ENCODE results near the gene COPZ2. TPM values are rescaled to one million over a fixed set of nuclear protein-coding genes. Genes with fewer than 3 reads are reported as not detected.
"Not testable (repeated sequence)": the region's sequence is repeated elsewhere in the genome, so short reads cannot be mapped to it uniquely, and the experiment has no call there.

The COPZ2 gene
- total RNA-seq, 2 experiments from 2014 or later, result 3.4 to 4.0 TPM

GRCh38 chr17:48011405-48012150, 26.0 kb downstream of the COPZ2 start:
- ChIA-PET CTCF (interaction anchor here (0.6 to 3.3 kb wide), 19 partner anchors 9 to 611 kb away, joined by 3 to 16 read pairs (median 3); partner anchors contain the start of genes CDK5RAP3 and PNPO), POLR2A (interaction anchor here (1.2 kb wide), 1 partner anchor 12 kb away, joined by 3 read pairs; no protein-coding TSS in a partner anchor)
- Mint-ChIP-seq H3K27ac (peak overlapping the region; percentile 58), H3K4me3 (peak overlapping the region; percentile 64), H3K27me3 (peaks cover 46% of the 10 kb centered on the region), H3K4me1 (peaks cover 24% of the 10 kb centered on the region), H3K9me3 (no peaks in the 10 kb centered on the region), H3K36me3 (ENCODE audit: low read depth) (no peaks in the 10 kb centered on the region)
- peak; percentile 73 for DNase-seq

- CTCF ChIA-PET, result interaction anchor here (0.6 to 3.3 kb wide), 7 partner anchors 11 to 362 kb away, joined by 3 to 16 read pairs (median 3); partner anchors contain the start of gene CDK5RAP3
- Mint-ChIP-seq H3K4me3 (no peak overlapping the region), H3K36me3 (ENCODE audit: low read depth) (no peaks in the 10 kb centered on the region), H3K27ac (no peak overlapping the region), H3K4me1 (peaks cover 18% of the 10 kb centered on the region), H3K9me3 (no peaks in the 10 kb centered on the region), H3K27me3 (peaks cover 50% of the 10 kb centered on the region)
- no peak for DNase-seq
- POLR2A ChIA-PET, result no interaction called here
These were observed 27.4 kb downstream of the COPZ2 start for GRCh38 chr17:48010193-48010592.

- ChIA-PET CTCF (interaction anchor here (0.8 to 1.9 kb wide), 4 partner anchors 14 to 60 kb away, joined by 3 to 9 read pairs (median 3); partner anchors contain the start of gene CDK5RAP3), POLR2A (no interaction called here)
- Mint-ChIP-seq H3K36me3 (ENCODE audit: low read depth) (no peaks in the 10 kb centered on the region), H3K4me1 (peaks cover 20% of the 10 kb centered on the region), H3K27ac (no peak overlapping the region), H3K27me3 (peaks cover 45% of the 10 kb centered on the region), H3K4me3 (no peak overlapping the region), H3K9me3 (no peaks in the 10 kb centered on the region)
- DNase-seq, result no peak
These were observed 30.5 kb downstream of the COPZ2 start for GRCh38 chr17:48006936-48007709.

- Mint-ChIP-seq H3K36me3 (ENCODE audit: low read depth) (no peaks in the 10 kb centered on the region), H3K9me3 (no peaks in the 10 kb centered on the region), H3K4me1 (peaks cover 10% of the 10 kb centered on the region), H3K4me3 (no peak overlapping the region), H3K27me3 (peaks cover 39% of the 10 kb centered on the region), H3K27ac (no peak overlapping the region)
- no peak for DNase-seq
- CTCF ChIA-PET, result interaction anchor here (0.6 to 1.6 kb wide), 4 partner anchors 9 to 34 kb away, joined by 3 to 5 read pairs (median 4); partner anchors contain the start of gene CDK5RAP3
- POLR2A ChIA-PET, result no interaction called here
These were observed 32.6 kb downstream of the COPZ2 start for GRCh38 chr17:48004983-48005382.

- H3K9me3 Mint-ChIP-seq, result no peaks in the 10 kb centered on the region
- H3K27me3 Mint-ChIP-seq, result peaks cover 32% of the 10 kb centered on the region
- H3K4me1 Mint-ChIP-seq, result peaks cover 10% of the 10 kb centered on the region
- no peaks in the 10 kb centered on the region for H3K36me3 Mint-ChIP-seq (ENCODE audit: low read depth)
- no peak for DNase-seq
- H3K4me3 Mint-ChIP-seq, result no peak overlapping the region
- H3K27ac Mint-ChIP-seq, result no peak overlapping the region
- ChIA-PET POLR2A (no interaction called here), CTCF (interaction anchor here (1.0 to 1.6 kb wide), 5 partner anchors 10 to 162 kb away, joined by 3 to 5 read pairs (median 4); partner anchors contain the start of genes CDK5RAP3 and SCRN2)
These were observed 34.0 kb downstream of the COPZ2 start for GRCh38 chr17:48003417-48004151.

- no peak for DNase-seq
- Mint-ChIP-seq H3K27ac (no peak overlapping the region), H3K27me3 (peaks cover 29% of the 10 kb centered on the region), H3K36me3 (ENCODE audit: low read depth) (no peaks in the 10 kb centered on the region), H3K4me1 (peaks cover 10% of the 10 kb centered on the region), H3K4me3 (no peak overlapping the region), H3K9me3 (no peaks in the 10 kb centered on the region)
- ChIA-PET POLR2A (no interaction called here), CTCF (interaction anchor here (0.5 to 1.0 kb wide), 3 partner anchors 9 to 162 kb away, joined by 3 to 4 read pairs (median 3); partner anchors contain the start of gene SCRN2)
These were observed 34.6 kb downstream of the COPZ2 start for GRCh38 chr17:48002916-48003416.

DNA sequence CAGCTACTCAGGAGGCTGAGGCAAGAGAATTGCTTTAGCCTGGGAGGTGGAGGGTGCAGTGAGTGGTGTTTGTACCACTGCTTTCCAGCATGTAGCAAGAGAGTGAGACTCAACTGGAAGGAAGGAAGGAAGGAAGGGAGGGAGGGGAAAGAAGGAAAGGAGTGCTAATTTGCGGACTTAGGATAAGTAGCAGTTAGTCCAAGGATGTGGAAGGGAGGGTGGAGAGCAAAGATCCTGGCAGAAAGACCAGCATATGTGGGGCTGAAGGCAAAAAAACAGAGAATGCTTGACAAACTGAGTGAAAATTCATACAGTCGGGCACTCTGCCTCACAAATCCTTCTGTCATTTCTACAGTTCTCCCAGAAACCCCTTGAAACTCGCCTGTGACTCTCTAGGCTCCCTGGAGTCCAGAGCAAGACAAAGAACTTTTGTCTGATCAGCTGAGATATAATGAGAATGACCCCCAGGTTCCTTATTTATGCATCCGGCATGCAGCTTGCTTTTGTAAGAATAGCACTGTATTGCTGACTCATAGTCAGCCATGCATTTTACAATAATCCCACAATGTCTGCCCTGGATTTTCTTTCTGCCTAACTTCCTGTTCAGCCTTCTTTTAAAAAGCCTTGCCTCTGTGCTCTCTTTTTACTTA, 35.2 kb downstream of the COPZ2 start:
- peaks cover 10% of the 10 kb centered on the region for H3K4me1 Mint-ChIP-seq
- peaks cover 24% of the 10 kb centered on the region for H3K27me3 Mint-ChIP-seq
- H3K36me3 Mint-ChIP-seq (ENCODE audit: low read depth), result no peaks in the 10 kb centered on the region
- H3K27ac Mint-ChIP-seq, result no peak overlapping the region
- H3K4me3 Mint-ChIP-seq, result no peak overlapping the region
- ChIA-PET POLR2A (no interaction called here), CTCF (interaction anchor here (0.5 to 1.6 kb wide), 5 partner anchors 8 to 34 kb away, joined by 3 to 5 read pairs (median 3); partner anchors contain the start of gene CDK5RAP3)
- no peak for DNase-seq
- no peaks in the 10 kb centered on the region for H3K9me3 Mint-ChIP-seq

- H3K27me3 Mint-ChIP-seq, result peaks cover 18% of the 10 kb centered on the region
- not testable (repeated sequence) for H3K36me3 Mint-ChIP-seq (ENCODE audit: low read depth); DNase-seq; H3K4me1 Mint-ChIP-seq; H3K4me3 Mint-ChIP-seq; H3K27ac Mint-ChIP-seq; H3K9me3 Mint-ChIP-seq
- ChIA-PET CTCF (interaction anchor here (0.6 to 1.6 kb wide), 4 partner anchors 16 to 971 kb away, joined by 3 to 5 read pairs (median 3); partner anchors contain the start of gene CDK5RAP3), POLR2A (interaction anchor here (0.6 kb wide), 1 partner anchor 951 kb away, joined by 15 read pairs; no protein-coding TSS in a partner anchor)
These were observed 35.9 kb downstream of the COPZ2 start for GRCh38 chr17:48001657-48002056.

DNA sequence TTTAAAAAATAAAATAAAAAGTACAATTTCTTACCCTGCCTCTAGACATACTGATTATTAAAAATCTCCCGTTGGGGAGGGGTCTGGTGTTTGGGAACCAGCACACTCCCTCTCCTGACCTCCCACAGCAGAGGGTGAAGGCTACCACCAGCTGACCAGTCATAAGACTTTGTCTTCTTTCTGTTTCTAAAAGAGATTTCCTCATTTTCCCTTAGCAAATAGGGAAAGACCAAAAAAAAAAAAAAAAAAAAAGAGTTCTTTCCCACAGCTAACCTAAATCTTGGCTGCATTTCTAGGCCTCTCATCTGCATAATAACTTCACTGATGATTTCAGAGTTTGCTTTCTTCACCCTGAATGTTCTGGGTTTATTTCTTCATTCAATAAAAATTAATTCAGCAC, 36.4 kb downstream of the COPZ2 start:
- no peak for DNase-seq
- Mint-ChIP-seq H3K27me3 (peaks cover 16% of the 10 kb centered on the region), H3K4me1 (peaks cover 10% of the 10 kb centered on the region), H3K27ac (no peak overlapping the region), H3K36me3 (ENCODE audit: low read depth) (no peaks in the 10 kb centered on the region), H3K9me3 (no peaks in the 10 kb centered on the region), H3K4me3 (no peak overlapping the region)
- POLR2A ChIA-PET, result interaction anchor here (0.6 kb wide), 1 partner anchor 952 kb away, joined by 15 read pairs; no protein-coding TSS in a partner anchor
- CTCF ChIA-PET, result interaction anchor here (0.6 to 3.1 kb wide), 3 partner anchors 17 to 971 kb away, joined by 3 to 11 read pairs (median 4); partner anchors contain the start of gene CDK5RAP3

DNA sequence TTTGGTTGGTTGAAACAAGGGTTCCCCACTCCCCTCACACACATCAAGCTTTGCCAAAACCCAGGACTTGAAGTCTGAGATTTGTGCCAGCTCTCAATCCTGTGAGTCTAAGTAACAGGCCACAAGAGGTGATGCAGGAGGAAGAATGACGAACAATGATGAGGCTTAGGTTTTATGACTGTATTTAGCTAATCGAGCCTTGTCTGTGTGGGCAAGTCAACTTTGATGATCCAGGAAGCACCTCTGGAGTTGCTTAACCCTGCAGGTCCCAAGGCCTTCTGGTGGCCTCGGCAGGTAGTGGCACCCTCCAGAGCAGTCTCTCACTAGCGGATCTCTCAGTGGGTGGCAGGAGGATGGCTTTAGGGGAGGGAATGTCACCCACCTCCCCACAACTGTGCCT, 38.0 kb downstream of the COPZ2 start:
- POLR2A ChIA-PET, result interaction anchor here (1.1 kb wide), 1 partner anchor 12 kb away, joined by 3 read pairs; no protein-coding TSS in a partner anchor

GRCh38 chr17:47998044-47998443, 39.6 kb downstream of the COPZ2 start:
- POLR2A ChIA-PET, result no interaction called here
- Mint-ChIP-seq H3K4me1 (peaks cover 10% of the 10 kb centered on the region), H3K9me3 (no peaks in the 10 kb centered on the region), H3K27me3 (peaks cover 11% of the 10 kb centered on the region), H3K27ac (no peak overlapping the region), H3K4me3 (no peak overlapping the region), H3K36me3 (ENCODE audit: low read depth) (no peaks in the 10 kb centered on the region)
- CTCF ChIA-PET, result interaction anchor here (3.0 to 3.1 kb wide), 2 partner anchors 14 to 27 kb away, joined by 9 to 11 read pairs; partner anchors contain the start of gene CDK5RAP3
- DNase-seq, result no peak

More for the DNA sequence above, 38.0 kb downstream of the COPZ2 start:
- no peak for DNase-seq
- CTCF ChIA-PET, result interaction anchor here (0.9 to 3.1 kb wide), 8 partner anchors 12 to 50 kb away, joined by 3 to 11 read pairs (median 4); partner anchors contain the start of gene CDK5RAP3
- Mint-ChIP-seq H3K36me3 (ENCODE audit: low read depth) (no peaks in the 10 kb centered on the region), H3K4me1 (peaks cover 10% of the 10 kb centered on the region), H3K9me3 (no peaks in the 10 kb centered on the region), H3K27ac (no peak overlapping the region), H3K4me3 (no peak overlapping the region), H3K27me3 (peaks cover 14% of the 10 kb centered on the region)
